Fibroblast of the aortic adventitia (primary cell): Measurements from ENCODE around the gene CAPZA2. TPM values are rescaled to one million over a fixed set of nuclear protein-coding genes. Genes with fewer than 3 reads are reported as not detected.
A peak's percentile ranks its signal among the peaks of the same experiment; 100 is the strongest.
"Not testable (repeated sequence)": the region's sequence is repeated elsewhere in the genome, so short reads cannot be mapped to it uniquely, and the experiment has no call there.

Experiments used
- DNase-seq: peaks from one replicate; pipeline ENCODE4 v3.0.0-alpha.2; 2010; ENCODE audit warnings: low read depth
- H3K4me3 ChIP-seq: 2 replicates; pipeline ENCODE4 v1.5.1; 2011; ENCODE audit warnings: low read depth, mild to moderate bottlenecking, control low read depth, low read length, moderate library complexity
- CTCF ChIP-seq: IDR thresholded peaks from 2 replicates; pipeline ENCODE4 v1.5.1; 2011; ENCODE audit warnings: mild to moderate bottlenecking, low read length, control low read depth, inconsistent platforms; ENCODE audit not compliant: insufficient read depth
- total RNA-seq: library from RNA; depleted of rRNA; stranded (reverse); fragments of >200 nt; gene quantifications from 2 replicates; pipeline ENCODE4 v1.2.3, GENCODE V29; 2012; ENCODE audit warnings: low replicate concordance

The CAPZA2 gene
- total RNA-seq, 1 donor: 174 TPM

GRCh38 chr7:116929021-116929420 lies 66.6 kb downstream of the CAPZA2 start:
- no peak overlapping the region for H3K4me3 ChIP-seq
- no peak for TF ChIP-seq CTCF
- no peak for DNase-seq

GRCh38 chr7:116929914-116930913 lies 67.8 kb downstream of the CAPZA2 start:
- no peak overlapping the region for H3K4me3 ChIP-seq
- TF ChIP-seq CTCF: peak; percentile 92
- DNase-seq: peak; percentile 88

GRCh38 chr7:116932566-116932965 lies 70.2 kb downstream of the CAPZA2 start:
- no peak for TF ChIP-seq CTCF
- H3K4me3 ChIP-seq: no peak overlapping the region
- no peak for DNase-seq

- DNase-seq: no peak
- TF ChIP-seq CTCF: no peak
- H3K4me3 ChIP-seq: no peak overlapping the region
Observed at GRCh38 chr7:116933465-116933864, 71.1 kb downstream of the CAPZA2 start.

- no peak for TF ChIP-seq CTCF
- no peak overlapping the region for H3K4me3 ChIP-seq
- no peak for DNase-seq
Observed at GRCh38 chr7:116934580-116934979, 72.2 kb downstream of the CAPZA2 start.

GRCh38 chr7:116936844-116937243 lies 74.5 kb downstream of the CAPZA2 start:
- not testable (repeated sequence) for DNase-seq, H3K4me3 ChIP-seq

- no peak for DNase-seq
- H3K4me3 ChIP-seq: no peak overlapping the region
- no peak for TF ChIP-seq CTCF
Observed at GRCh38 chr7:116938678-116939077, 76.3 kb downstream of the CAPZA2 start.
